GM18519 (cell line): Measurements from ENCODE around the gene HOXD4.

Experiments
- ATAC-seq: cut with Tn5 transposase; IDR thresholded peaks from one replicate; pipeline ENCODE4 v1.9.1; 2021; ENCODE audit warnings: mild to moderate bottlenecking, moderate library complexity; ENCODE audit not compliant: unreplicated experiment, low FRiP score

Gene HOXD4

DNA sequence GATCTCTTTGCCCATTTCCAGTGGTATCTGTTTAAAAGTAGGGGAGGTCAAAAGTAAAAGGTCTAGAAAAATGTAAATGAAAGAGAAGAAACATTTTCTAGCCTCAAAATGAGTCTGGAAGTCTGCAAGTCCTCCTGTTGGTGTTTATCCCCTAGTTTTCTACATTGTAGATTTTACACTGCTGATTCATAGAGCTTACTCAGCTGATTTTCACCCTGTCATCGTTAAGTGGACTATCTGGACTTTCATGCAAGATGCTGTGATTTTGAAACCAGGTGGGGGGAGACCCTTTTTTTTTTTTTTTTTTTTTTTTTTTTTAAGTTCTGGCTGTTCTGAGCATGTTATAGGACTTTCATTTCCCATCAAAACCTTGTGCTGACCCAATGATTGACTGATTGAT is 16.0 kb downstream of the HOXD4 start:
- no peak for ATAC-seq

DNA sequence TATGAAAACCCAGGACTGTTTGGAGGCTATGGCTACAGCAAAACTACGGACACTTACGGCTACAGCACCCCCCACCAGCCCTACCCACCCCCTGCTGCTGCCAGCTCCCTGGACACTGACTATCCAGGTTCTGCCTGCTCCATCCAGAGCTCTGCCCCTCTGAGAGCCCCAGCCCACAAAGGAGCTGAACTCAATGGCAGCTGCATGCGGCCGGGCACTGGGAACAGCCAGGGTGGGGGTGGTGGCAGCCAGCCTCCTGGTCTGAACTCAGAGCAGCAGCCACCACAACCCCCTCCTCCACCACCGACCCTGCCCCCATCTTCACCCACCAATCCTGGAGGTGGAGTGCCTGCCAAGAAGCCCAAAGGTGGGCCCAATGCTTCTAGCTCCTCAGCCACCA is 17.8 kb downstream of the HOXD4 start:
- no peak for ATAC-seq

- no peak for ATAC-seq
Observed at GRCh38 chr2:176169711-176170110, 18.4 kb downstream of the HOXD4 start.

GRCh38 chr2:176170602-176171305 is 19.4 kb downstream of the HOXD4 start:
- ATAC-seq = no peak

DNA sequence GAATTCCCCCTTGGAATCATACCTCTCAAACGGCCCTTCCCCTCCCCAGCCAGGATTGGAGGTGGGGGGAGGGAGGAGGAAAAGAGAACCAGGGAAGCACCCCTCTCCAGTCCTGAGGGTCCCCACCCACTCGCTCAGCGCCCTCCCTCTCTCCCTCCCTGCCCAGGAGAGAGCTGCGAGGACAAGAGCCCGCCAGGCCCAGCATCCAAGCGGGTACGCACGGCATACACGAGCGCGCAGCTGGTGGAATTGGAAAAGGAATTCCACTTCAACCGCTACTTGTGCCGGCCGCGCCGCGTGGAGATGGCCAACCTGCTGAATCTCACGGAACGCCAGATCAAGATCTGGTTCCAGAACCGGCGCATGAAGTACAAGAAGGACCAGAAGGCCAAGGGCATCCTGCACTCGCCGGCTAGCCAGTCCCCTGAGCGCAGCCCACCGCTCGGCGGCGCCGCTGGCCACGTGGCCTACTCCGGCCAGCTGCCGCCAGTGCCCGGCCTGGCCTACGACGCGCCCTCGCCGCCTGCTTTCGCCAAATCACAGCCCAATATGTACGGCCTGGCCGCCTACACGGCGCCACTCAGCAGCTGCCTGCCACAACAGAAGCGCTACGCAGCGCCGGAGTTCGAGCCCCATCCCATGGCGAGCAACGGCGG is 20.1 kb downstream of the HOXD4 start:
- ATAC-seq = no peak

DNA sequence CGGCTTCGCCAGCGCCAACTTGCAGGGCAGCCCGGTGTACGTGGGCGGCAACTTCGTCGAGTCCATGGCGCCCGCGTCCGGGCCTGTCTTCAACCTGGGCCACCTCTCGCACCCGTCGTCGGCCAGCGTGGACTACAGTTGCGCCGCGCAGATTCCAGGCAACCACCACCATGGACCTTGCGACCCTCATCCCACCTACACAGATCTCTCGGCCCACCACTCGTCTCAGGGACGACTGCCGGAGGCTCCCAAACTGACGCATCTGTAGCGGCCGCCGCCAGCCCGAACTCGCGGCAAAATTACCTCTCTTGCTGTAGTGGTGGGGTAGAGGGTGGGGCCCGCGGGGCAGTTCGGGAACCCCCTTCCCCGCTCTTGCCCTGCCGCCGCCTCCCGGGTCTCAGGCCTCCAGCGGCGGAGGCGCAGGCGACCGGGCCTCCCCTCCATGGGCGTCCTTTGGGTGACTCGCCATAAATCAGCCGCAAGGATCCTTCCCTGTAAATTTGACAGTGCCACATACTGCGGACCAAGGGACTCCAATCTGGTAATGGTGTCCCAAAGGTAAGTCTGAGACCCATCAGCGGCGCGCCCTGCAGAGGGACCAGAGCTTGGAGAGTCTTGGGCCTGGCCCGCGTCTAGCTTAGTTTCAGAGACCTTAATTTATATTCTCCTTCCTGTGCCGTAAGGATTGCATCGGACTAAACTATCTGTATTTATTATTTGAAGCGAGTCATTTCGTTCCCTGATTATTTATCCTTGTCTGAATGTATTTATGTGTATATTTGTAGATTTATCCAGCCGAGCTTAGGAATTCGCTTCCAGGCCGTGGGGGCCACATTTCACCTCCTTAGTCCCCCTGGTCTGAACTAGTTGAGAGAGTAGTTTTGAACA is 20.9 kb downstream of the HOXD4 start:
- no peak for ATAC-seq

DNA sequence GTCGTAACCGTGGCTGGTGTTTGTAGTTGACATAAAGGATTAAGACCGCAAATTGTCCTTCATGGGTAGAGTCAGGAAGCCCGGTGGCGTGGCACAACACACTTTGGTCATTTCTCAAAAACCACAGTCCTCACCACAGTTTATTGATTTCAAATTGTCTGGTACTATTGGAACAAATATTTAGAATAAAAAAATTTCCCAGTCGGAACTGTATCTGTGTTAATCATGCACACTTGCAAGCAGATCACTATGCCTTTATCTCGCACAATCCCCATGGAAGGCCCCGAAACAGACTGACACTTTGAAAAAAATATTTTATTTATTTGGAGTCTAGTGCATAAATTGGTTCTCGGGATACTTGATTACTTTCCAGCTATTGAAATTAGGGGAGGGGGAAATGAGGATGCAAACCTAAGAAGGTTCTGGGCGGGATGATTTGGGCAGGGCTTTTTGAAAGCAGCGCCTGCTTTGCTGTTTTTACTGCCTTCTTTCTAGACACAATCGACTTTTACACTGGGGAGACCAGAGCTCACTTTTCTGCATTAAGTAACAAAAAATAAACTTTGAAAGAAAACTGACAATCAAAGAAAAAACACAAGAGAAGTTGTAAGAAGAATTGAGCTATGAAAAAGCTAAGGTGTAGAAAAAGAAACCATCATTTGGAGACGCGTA is 21.7 kb downstream of the HOXD4 start:
- ATAC-seq = no peak

DNA sequence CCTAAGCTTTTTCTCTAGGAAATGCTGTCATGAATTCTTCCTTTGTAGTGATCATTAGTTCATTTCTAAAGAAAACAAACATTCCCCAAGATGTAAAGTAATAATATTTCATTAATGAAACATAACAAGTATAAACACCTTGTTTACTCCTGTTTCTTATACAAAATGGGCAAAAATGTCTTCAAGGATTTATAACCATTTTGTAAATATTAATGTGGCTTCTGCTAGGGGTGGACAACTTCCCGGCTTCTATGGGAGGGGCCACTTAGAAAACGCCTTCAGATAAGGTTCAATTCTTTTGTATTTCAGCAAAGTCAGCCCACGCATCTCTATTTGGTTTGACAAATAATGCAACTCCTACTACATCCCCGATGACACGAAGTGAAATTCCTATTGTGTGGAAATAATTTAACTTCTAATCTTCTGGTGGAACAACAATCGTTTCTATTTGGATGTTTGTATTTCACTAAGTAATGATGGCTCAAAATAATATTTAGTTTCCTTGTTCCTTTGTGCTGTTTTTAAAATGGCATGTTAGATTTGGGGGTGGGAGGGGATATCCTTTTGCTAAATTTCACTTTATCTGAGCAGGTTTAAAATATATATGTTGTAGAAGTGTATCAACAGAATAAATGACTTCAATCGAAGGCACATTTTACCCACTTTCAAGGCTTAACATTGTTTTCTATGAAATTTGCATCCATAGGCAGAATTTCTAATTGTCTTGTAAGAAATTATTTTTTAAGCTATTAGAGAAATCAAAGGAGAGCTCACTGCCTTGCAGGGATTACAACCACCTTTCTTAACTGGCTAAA is 22.4 kb downstream of the HOXD4 start:
- no peak for ATAC-seq

- no peak for ATAC-seq
Observed at GRCh38 chr2:176174382-176174823, 23.1 kb downstream of the HOXD4 start.

DNA sequence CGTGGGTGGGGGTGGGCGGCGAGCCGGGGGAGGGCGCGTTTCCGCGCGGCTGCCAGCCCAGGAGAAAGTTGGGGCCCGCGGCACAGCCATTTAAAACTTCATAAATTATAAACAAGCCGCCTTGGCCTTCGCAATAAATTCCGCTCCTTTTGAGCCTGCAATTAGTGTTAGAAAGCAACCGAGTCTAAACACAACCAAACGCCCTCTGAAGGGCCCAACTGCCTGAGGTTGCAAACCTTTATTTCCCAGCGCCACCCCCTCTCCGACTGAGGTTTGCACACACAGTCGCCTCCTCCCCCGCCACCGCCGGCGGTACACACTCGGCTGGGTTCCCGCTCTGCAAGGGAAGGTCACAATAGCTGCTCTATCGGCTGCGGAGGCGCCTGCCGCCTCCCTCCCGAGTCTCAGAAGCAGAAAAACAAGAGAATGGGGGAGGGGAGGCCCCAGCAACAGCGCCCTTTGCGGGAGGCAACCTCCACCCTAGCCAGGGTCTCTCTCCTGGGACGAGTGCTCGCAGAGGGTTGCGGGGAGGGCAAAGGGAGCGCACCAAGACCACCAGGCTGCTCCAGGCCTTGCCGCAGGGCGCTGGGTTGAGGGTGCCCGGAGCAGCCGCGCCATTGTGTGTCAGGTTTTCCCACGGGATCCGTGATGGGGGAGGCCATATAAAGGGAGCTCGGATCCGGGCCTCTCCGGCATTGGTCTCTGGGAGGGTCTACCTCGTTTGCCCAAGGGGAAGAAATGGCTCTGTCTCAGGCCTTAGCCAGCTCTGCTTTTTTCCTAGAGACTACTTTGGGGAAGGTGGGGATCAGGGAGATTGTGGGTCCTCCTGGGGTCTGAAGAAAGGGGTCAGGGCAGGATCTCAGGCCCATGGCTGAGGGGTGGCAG is 23.7 kb downstream of the HOXD4 start:
- ATAC-seq = no peak

- ATAC-seq = no peak
Observed at GRCh38 chr2:176175709-176176607, 24.6 kb downstream of the HOXD4 start.

DNA sequence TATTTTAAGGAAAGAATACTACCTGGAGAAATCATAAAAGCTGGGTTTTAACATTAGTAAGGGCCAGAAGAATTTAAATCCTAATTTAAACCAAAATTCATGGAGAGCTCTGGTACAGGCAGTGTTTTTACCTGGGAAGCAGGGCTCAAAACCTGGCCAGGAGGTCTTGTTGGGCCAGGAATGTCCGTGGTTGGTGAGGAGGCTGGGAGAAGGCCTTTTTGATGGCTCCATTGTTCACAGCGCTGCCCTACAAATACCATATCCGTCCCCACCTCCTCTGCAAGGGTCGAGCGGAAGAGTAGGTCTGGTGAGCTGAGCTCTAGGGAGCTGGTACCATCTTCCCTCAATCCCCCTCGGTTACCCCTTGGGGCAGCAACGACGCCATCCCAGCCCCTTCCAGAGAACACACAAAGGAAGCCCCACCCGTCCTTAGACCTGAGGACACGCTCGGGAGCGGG is 26.3 kb downstream of the HOXD4 start:
- no peak for ATAC-seq

DNA sequence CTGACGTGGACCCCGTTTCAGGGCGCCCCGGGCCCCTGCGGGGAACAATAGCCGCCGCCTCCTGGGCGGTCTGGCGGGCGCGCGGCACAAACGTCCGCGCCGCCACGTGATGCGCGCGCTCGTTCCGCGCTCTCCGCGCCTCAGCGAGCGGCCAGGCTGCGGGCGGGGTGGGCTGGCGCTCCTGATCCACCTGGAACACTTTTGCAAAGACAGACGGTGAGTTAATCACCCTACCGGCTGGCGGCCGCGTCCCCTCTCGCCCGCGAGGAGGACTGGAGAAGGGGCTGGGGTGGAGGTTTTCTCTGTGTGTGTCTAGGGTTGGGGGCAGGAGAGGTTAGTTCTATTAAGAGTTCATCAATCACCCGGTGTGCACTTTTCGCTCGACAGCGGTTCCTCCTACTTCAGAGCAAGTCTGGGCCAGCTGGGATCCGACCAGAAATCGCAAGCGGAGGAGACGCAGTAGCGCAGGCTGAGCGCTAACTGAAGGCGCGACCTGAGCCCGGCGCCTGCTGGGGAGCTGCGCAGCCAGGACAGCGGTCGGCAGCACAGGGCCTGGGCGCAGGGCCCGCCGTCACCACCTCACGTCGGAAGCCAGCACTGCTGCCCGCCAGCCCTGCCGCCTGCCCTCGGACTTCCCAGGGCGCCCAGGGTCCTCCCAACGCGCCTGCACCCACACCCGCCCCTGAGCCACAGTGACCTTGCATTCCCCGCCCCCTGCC is 26.8 kb downstream of the HOXD4 start:
- ATAC-seq = no peak

DNA sequence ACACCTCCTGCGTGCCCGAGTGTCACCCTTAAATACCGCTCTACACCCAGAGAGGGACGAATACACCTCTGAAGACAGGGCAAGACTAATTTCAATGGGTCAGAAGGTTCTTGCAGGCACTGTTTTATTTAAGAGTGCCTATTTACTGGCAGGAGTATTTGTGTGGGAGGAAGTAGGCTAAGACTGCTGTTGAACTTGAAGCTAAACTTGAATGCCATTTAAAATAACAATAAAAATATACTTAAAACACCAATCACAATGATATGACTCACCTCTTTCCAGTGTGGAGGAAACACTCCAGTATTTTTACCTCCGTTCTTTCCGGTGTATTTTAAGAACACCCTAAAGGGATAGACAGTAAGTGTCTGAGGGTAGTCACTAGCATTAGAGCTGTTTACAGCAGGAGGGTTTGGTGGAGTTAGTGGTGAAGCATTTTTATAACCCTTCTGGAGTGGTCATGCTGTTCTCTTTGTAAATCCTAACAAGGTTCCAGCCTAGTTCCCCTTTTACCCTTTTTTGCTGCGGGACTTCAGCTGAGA is 27.5 kb downstream of the HOXD4 start:
- no peak for ATAC-seq

- ATAC-seq = no peak
Observed at GRCh38 chr2:176181551-176181950, 30.2 kb downstream of the HOXD4 start.

- no peak for ATAC-seq
Observed at GRCh38 chr2:176182671-176183070, 31.3 kb downstream of the HOXD4 start.

- ATAC-seq = no peak
Observed at GRCh38 chr2:176184749-176185148, 33.4 kb downstream of the HOXD4 start.
